Fibroblast of peridontal ligament (primary cell): ENCODE data around the gene SBF2.
"Not testable (repeated sequence)": the region's sequence is repeated elsewhere in the genome, so short reads cannot be mapped to it uniquely, and the experiment has no call there.

ENCODE experiments used
- DNase-seq: peaks from one replicate; pipeline ENCODE4 v3.0.0-alpha.2; 2010; ENCODE audit errors: extremely low read depth

SBF2 gene

DNA sequence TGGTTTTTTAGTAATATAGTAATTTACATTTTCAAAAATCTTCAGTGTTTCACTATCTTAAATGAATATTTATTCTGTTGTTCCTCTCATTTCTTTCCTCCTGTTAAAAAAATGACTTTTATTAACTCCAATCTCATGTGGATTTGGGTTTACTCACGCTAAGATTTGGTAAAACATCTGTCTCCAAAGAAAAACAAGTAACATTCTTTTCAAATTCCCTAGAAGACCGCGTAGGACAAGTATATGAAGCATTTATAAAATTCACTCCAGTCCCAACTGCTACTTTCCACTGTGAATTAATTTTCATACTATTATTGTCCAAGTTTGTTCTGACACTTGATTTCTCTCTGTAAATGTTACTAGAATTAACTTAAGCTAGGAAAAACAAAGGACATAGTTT, 26.2 kb downstream of the SBF2 start:
- DNase-seq: no peak

DNA sequence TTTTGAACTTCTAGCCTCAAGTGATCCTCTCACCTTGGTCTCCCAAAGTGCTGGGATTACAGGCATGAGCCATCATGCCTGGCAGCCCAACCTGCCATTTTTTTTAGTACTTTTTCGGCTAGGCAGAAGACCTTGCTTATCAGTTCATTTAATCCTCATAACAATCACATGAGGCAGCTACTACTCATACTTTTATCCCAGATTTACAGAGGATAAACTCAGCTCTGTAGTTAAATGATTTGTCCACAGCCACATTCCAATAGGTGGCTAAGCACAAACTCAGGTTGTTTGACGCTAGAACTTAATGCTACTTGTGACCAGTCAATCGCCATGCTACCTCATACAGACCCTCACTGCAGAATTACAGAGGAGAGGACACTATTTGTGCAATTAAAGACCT, 28.1 kb downstream of the SBF2 start:
- DNase-seq: no peak

DNA sequence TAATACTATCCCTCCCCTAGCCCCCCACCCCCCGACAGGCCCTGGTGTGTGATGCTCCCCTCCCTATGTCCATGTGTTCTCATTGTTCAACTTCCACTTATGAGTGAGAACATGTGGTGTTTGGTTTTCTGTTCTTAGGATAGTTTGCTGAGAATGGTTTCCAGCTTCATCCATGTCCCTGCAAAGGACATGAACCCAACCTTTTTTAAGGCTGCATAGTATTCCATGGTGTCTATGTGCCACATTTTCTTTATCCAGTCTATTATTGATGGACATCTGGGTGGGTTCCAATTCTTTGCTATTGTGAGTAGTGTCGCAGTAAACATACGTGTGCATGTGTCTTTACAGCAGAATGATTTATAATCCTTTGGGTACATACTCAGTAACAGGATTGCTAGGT, 29.3 kb downstream of the SBF2 start:
- DNase-seq: not testable (repeated sequence)

DNA sequence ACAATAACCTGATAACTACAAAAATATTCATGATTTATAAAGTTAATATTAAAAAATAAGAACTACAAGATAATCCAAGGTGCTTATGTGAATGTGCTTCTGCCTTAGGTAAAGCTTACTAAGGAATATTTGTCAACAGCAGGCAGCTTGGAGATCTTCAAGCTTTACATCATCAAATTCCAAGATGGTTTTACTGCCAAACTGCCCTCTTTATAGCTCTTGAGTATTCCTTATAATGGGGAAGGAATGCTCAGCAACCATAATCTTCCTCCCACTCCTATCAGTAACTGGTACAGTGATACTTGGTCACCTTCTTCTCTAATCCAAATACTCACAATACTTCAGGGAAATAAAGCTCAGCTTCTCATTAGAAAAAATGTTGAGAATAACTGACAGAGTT, 30.1 kb downstream of the SBF2 start:
- DNase-seq: peak; percentile 69

DNA sequence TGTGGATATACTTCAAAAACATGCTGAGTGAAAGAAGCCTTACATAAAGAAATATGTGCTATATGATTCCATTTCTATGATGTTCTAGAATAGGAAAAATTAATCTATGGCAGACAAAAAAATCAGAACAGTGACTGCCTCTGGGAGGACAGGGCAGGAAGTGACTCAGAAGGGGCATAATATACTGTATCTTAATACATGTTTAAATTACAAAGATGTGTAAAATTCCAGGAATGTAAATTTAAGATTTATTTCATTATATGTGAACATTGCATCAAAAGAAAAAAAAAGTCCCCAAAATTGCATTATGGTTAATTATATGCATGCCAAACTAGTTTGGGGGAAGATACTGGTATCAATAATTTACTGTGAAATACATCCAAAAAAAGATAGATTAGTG, 32.2 kb downstream of the SBF2 start:
- DNase-seq: no peak

DNA sequence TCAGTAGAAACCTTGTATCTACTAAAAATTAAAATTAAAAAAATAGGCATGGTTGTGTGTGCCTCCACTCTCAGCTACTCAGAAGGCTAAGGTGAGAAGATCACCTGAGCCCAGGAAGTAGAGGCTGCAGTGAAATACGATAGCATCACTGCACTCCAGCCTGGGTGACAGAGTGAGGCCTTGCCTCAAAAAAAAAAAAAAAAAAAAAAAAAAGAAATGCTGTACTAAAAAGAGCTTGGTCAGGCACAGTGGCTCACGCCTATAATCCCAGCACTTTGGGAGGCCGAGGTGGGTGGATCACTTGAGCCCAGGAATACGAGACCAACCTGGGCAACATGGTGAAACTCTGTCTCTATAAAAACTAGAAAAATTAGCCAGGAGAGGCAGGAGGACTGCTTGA, 36.5 kb downstream of the SBF2 start:
- DNase-seq: no peak

DNA sequence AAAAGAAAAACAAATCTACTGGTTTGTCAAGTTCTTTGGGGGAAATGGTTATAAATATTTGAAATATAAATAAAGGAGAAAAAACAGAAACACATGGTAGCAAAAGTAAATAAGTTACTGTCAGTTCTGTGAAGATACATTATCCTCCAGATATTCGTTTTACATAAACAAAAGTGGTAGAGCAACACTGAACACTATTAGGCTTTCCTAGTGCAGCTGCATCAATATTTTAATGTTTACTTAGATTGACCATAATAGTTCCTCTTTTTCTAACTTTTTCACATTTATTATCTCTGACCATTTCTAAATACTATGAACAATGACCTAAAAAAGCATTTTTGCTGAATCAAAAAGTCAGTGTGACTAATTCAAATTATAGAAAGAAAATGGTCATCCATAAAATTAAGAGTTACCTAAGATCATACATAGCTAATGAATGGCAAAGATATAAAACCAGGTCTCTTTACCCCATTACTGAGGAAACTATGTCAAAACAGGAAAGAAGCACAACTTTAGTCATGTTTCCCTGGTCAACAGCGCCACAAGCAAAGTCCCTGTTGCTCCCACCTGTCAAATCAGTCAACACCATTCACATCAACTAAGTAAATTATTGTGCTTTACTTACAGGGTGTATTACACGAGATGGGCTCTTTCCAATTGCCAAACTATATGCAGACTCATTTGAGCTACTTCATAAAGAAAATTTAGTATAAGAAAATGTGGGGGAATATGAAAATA, 38.5 kb downstream of the SBF2 start:
- DNase-seq: no peak

DNA sequence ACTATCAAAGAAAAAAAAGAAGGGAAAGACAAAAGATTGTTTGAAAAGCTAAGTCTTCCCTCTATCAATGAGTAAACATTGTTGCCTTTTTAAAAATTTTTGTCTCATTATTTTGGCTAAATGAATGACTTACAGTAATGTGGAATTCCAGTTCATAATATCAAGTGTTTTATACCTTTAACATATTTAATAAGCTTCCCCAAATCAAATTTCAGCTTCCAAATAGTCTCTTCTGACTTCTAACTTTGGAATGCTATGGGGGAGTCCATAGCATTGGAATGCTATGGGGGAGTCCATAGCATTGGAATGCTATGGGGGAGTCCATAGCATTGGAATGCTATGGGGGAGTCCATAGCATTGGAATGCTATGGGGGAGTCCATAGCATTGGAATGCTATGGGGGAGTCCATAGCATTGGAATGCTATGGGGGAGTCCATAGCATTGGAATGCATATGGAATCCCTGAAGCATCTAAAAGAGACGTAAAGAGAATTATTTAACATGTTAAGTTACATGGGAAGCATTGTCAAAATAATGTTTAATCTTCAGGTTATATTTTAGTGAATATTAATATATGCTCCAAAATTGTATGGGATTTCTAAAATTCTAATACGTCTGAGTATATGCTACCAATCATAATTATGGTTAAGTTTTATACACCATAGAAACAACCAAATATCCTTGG, 44.4 kb downstream of the SBF2 start:
- not testable (repeated sequence) for DNase-seq

DNA sequence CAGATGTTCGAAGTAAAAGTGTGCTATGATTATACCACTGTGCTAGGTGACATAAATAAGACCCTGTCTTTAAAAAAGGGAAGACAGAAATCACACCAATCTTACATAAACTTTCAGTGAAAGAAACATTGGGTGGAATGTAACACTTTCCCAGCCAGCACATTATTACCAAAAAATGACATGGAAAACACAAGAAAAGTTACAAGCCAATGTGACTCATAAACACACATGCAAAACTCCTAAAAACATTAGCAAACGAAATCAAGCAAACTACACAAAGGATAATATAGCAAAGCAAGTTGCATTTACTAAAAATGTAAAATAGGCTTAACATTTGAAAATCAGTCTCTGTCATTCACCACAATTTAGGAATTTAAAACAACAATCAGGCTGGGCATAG, 47.0 kb downstream of the SBF2 start:
- DNase-seq: no peak

DNA sequence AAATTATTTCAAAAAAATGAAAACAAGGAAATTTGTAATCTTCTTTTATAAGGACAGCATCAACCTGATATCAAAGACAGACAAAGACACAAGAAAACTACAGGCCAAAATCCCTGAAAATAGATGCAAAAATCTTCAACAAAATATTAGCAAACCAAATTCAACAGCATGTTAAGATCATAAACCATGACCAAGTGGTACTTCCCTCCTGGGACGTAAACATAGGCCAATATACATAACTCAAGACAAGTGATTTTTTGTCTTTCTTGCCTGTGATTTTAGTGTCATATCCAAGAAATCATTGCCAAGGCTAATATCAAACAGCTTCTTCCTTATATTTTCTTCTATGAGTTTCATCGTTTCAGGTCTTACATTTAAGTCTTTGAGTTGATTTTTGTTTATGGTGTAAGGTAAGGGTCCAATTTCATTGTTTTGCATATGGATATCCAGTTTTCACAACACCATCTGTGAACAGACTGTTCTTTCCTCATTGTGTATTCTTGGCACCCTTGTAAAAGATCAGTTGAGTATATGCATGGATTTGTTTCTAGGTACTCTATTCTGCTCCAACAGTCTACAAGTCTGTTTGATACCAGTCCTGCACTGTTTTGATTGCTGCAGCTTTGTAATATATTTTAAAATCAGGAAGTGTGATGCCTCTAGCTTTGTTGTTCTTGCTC, 50.0 kb downstream of the SBF2 start:
- DNase-seq: no peak

DNA sequence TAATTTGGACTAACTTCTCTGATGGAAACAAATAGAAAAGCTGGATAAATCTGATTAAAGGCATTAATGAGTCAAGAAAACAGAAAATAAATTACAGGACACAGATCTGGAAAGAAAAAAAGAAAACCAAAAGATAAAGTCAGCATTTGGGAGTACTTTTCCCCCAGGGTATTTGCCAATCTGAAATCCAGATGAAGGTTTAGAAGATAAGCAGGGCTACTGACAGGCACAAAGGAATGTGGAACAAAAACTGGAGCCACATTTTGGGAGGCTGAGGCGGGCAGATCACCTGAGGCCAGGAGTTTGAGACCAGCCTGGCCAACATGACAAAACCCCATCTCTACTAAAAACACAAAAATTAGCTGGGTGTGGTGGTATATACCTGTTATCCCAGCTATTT, 57.2 kb downstream of the SBF2 start:
- no peak for DNase-seq

DNA sequence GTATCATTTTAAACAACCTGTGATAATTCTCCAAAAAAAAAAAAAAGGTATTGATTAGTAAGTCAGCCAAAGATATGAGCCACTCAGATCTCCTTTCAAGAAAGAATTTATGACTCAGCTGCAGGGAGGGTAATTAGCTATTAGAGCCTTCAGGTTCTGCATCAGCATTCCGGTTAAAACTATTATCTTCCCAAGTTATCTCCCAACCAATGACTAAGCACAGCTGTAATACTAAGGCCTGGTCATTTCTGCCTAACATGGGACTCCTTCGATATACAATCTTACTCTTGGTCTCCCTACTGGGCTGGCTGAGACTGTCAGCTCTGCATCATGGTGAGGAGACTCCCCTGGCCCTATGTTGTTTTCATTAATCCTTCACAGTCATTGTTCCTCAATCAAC, 60.4 kb downstream of the SBF2 start:
- peak; percentile 62 for DNase-seq

DNA sequence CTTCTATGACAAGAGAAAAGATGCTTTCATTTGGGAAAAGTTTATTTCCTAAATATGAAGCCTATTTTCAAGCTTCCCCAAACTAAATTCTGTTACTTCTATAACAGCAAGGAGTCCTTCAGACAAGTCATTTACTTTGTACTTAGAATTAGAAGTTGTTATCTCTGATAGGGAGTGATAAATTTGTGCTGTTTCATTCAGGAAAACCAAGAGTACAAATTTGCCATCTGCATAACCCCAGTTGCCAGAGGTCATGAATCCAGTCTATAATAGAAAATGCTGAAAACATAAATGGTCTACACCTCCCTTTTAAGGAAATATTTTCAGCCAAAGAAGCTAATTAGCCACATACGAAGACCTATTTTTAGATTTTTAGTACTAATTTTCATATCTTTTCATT, 61.3 kb downstream of the SBF2 start:
- no peak for DNase-seq

DNA sequence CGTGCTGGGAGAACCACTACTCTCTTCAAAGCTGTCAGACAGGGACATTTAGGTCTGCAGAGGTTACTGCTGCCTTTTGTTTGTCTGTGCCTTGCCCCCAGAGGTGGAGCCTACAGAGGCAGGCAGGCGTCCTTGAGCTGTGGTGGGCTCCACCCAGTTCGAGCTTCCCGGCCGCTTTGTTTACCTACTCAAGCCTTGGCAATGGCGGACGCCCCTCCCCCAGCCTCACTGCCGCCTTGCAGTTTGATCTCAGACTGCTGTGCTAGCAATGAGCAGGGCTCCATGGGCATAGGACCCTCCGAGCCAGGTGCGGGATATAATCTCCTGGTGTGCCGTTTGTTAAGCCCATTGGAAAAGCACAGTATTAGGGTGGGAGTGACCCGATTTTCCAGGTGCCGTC, 62.2 kb downstream of the SBF2 start:
- DNase-seq: not testable (repeated sequence)

DNA sequence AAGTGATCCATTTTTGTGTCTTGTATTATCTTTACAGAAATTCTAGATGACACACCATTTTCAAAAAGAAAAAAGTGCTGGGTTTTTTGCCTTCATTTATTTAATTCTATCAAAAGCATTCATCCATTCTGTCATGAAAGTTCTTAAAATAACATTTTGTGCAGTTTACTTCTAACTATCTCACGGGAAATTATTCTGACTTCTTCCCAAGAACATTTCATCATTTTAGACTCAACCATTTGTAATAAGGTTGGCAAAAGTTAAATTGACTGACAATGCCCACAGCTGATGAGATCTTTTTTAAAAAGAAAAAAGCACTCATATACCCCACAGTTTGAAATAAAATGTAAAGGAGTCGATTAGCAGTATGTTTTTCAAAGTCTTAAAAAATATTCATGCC, 68.5 kb downstream of the SBF2 start:
- peak; percentile 84 for DNase-seq

DNA sequence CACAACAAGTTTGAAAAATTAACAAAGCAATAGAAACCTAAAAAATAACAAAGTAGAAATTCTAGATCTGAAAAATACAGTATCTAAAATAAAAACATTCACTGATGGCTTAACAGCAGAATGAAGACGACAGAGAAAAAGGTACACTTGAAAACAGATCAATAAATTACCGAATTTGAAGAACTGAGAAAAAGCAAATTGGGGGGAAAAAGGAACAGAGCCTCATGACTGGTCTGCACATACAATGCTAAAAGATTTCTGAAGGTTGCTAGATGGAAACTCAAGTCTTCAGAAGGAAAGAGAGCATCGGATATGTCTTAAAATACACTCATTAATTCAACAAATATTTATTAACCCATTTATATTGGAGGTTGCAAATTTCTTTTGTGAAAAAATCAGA, 71.6 kb downstream of the SBF2 start:
- no peak for DNase-seq

DNA sequence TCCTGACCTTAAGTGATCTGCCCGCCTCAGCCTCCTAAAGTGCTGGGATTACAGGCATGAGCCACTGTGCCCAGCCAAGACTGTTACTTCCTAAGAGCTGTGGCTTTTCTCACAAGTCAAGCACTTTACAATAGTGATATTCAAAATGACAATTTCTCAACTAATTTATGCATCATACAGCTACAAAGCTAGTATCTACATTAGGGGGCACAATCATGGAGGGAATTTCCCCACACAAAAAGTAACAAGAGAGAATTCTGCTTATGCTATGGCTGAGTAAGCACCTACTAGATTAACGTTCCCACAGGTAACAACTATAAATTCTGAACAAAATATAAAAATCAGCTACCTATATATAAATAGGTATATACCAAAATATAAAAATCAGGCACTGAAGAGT, 72.7 kb downstream of the SBF2 start:
- no peak for DNase-seq

DNA sequence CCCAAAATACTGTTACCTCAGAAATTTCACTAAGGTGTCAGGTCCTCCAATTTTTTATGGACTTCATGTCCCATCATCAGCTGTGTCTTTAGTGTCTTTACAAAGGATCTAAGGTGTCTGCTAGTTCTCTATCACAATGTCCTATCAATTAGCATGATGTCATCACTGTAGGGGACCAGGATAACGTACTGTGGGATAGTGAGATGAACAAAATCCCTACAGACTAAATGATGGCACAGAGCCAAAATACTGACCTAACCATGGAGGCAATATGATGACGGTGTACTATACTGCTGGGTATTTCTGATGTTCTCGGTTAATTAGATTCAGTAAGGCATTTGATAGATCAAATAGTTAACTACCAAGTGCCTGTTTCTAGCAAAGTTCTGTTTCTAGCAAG, 82.5 kb downstream of the SBF2 start:
- no peak for DNase-seq

DNA sequence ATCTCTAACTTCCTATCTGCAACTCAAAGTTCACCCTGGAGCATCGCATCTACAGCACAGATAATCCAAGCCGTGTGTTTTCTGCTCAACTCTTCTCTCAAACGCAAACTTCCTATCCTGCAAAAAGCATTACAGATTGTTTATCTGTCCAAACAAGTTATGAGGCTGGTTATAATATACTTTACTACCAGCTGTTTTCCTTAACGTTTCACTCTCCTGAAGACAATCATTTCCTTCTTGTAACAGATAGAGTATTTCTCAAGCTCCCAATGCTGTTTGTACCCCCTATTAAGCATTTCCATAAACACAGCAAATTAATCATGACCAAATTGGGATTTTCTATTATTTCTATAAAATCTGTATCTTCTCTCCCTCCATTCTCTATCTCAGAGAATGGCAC, 84.7 kb downstream of the SBF2 start:
- DNase-seq: no peak

DNA sequence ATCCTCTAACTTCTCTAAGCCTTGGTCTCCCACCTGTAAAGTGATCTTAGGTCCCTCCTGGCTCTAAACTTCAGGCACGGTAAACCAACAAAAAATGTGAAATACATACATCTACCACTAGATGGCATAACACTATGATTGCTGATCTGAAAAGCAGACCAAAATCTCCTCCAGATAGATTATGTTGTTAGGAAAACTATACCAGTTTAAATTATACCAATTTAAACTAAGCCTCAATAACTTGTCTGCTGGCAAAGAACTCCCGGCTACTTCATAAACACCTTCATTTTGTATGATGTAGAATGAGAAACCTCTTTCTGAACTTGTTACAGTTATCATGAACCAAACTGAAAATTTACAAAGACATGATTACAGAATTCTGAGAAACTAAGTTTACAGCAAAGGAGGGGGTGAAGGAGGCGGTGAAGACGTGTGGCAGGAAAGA, 85.9 kb downstream of the SBF2 start:
- peak; percentile 78 for DNase-seq

DNA sequence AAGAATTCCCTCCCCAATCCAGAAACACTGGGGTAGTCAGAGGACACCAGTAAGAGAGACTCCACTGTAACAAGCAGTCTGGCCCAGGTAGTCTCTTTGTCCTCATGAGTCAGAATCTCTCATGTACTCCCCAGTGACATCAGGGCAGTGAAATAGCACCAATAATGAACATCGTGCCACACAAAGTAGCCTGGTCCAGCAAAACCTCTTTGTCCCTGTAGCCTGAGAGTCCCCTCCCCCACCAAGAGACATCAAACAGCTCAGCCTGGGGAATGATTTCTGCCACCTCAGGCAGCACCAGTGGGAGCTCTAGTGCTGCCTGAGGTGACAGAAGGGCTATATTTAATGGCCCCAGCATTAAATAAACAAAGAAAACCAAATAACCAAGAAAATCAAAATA, 88.1 kb downstream of the SBF2 start:
- DNase-seq: no peak

DNA sequence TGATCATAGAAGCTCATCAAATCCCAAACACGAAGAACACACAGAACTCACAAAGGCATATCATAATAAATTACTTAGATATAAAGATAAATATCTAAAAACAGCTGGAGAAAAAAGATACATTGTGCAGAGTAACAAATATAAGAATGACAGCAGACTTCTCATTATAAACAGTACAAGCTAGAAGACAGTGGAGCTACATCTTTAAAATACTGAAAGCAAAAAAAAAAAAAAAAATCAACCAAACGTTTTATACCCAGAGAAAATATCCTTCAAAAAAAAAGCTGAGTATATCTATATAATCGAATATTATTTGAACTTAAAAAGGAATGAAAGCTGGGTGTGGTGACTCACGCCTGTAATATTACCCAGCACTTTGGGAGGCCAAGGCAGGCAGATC, 90.0 kb downstream of the SBF2 start:
- DNase-seq: no peak

DNA sequence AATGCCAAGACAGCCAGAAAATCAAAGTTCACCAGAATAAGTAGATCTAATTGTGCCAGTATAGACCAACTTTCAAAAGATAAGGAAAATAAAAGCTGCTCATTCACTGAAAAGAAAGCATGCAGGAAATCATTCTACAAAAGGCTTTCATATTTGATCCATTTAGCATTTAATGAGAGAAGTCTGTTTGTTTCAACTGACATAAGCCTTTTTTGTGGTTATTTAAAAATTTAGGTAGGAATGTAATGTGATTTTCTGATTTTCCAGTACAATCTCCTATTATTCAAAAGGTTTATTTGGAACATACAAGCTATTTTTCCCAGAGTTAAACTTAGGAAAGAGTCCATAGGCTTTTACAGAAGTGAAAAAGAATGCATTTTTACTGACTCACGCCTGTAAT, 92.7 kb downstream of the SBF2 start:
- peak; percentile 33 for DNase-seq
